Activated CD8-positive, alpha-beta memory T cell treated with anti-CD3 and anti-CD28 coated beads, Interleukin-2, amount 50 U/mL, for 24 hours (primary cell): Measurements from ENCODE around the gene MAPKBP1.
"Not testable (repeated sequence)": the region's sequence is repeated elsewhere in the genome, so short reads cannot be mapped to it uniquely, and the experiment has no call there.

Experiments
- DNase-seq: peaks from one replicate; pipeline ENCODE4 v3.0.0-alpha.2; 2020; ENCODE audit errors: extremely low read depth

The MAPKBP1 gene

GRCh38 chr15:41774062-41774881 lies at the start of gene MAPKBP1:
MAPKBP1 (plus strand) TSS chr15:41774484; CDS start chr15:41775276, 792 bp downstream.
- DNase-seq: peak; percentile 92

- DNase-seq: no peak
Observed at GRCh38 chr15:41727143-41727542, 47.1 kb upstream of the MAPKBP1 start.

- DNase-seq: not testable (repeated sequence)
Observed at GRCh38 chr15:41728061-41728460, 46.2 kb upstream of the MAPKBP1 start.

GRCh38 chr15:41730543-41730942 lies 43.7 kb upstream of the MAPKBP1 start:
- DNase-seq: no peak

GRCh38 chr15:41732483-41732882 lies 41.8 kb upstream of the MAPKBP1 start:
- no peak for DNase-seq

- DNase-seq: no peak
Observed at GRCh38 chr15:41734079-41734478, 40.2 kb upstream of the MAPKBP1 start.

- DNase-seq: no peak
Observed at GRCh38 chr15:41735046-41735445, 39.2 kb upstream of the MAPKBP1 start.

GRCh38 chr15:41735492-41735891 lies 38.8 kb upstream of the MAPKBP1 start:
- not testable (repeated sequence) for DNase-seq

GRCh38 chr15:41746802-41747201 lies 27.5 kb upstream of the MAPKBP1 start:
- no peak for DNase-seq

GRCh38 chr15:41756198-41756597 lies 18.1 kb upstream of the MAPKBP1 start:
- no peak for DNase-seq

- peak; percentile 6 for DNase-seq
Observed at GRCh38 chr15:41772720-41773331, 1.5 kb upstream of the MAPKBP1 start.

- DNase-seq: no peak
Observed at GRCh38 chr15:41773332-41773728, 954 bp upstream of the MAPKBP1 start.

GRCh38 chr15:41773729-41774061 lies 589 bp upstream of the MAPKBP1 start:
- DNase-seq: no peak

- no peak for DNase-seq
Observed at GRCh38 chr15:41774882-41775417, 666 bp downstream of the MAPKBP1 start.

GRCh38 chr15:41775651-41776050 lies 1.4 kb downstream of the MAPKBP1 start:
- DNase-seq: no peak

GRCh38 chr15:41777421-41777973 lies 3.2 kb downstream of the MAPKBP1 start:
- DNase-seq: no peak

- DNase-seq: no peak
Observed at GRCh38 chr15:41778521-41778920, 4.2 kb downstream of the MAPKBP1 start.

- no peak for DNase-seq
Observed at GRCh38 chr15:41779662-41780157, 5.4 kb downstream of the MAPKBP1 start.

GRCh38 chr15:41780266-41780665 lies 6.0 kb downstream of the MAPKBP1 start:
- DNase-seq: no peak

GRCh38 chr15:41780727-41781126 lies 6.4 kb downstream of the MAPKBP1 start:
- no peak for DNase-seq

GRCh38 chr15:41782371-41783282 lies 8.3 kb downstream of the MAPKBP1 start:
- no peak for DNase-seq

- no peak for DNase-seq
Observed at GRCh38 chr15:41783296-41783695, 9.0 kb downstream of the MAPKBP1 start.
